H1 (cell line): ENCODE results near the gene RAD23A. TPM values are rescaled to one million over a fixed set of nuclear protein-coding genes. Genes with fewer than 3 reads are reported as not detected.
A peak's percentile ranks its signal among the peaks of the same experiment; 100 is the strongest.

Experiments
- CTCF ChIA-PET: fragments of 300-600 bp; sonication (Branson Sonifier 250); formaldehyde crosslinking; loops from one replicate; lab custom pipeline; 2021; ENCODE audit not compliant: partially characterized antibody; lab: Charles Lee
- POLR2A ChIA-PET: fragments of 300-600 bp; sonication (Branson Sonifier 250); formaldehyde crosslinking; loops from one replicate; lab custom pipeline; 2021; ENCODE audit warnings: inconsistent platforms; ENCODE audit not compliant: partially characterized antibody; lab: Charles Lee
- DNase-seq, 2 experiments: peaks; one replicate each; pipeline versions ENCODE4 v3.0.0 to v3.0.0-alpha.2; 2010 to 2022; ENCODE audit warnings: low spot score in 2 of 2, low read depth in 1 of 2, mixed read lengths in 1 of 2
- FAIRE-seq: peaks from 2 replicates; lab custom pipeline; 2011; peaks lifted over from hg19 to GRCh38; lab: Jason Lieb, UNC
- H2AFZ ChIP-seq: 2 replicates; pipeline ENCODE4 v1.8.1; 2012; ENCODE audit warnings: low read length, inconsistent platforms
- H2AK5ac ChIP-seq: 2 replicates; pipeline ENCODE4 v1.6.1; 2013; ENCODE audit warnings: low read depth, low read length
- H2BK120ac ChIP-seq: replicated peaks from 2 replicates; pipeline ENCODE3; 2013; ENCODE audit warnings: low read depth, low read length, inconsistent platforms
- H2BK12ac ChIP-seq: 2 replicates; pipeline ENCODE4 v1.6.1; 2013; ENCODE audit warnings: low read depth, low read length
- H2BK15ac ChIP-seq: 2 replicates; pipeline ENCODE4 v1.6.1; 2013; ENCODE audit warnings: low read length
- H2BK20ac ChIP-seq: 2 replicates; pipeline ENCODE4 v1.6.1; 2013; ENCODE audit warnings: low read length
- H2BK5ac ChIP-seq: 2 replicates; pipeline ENCODE4 v1.6.1; 2013; ENCODE audit warnings: low read depth, low read length
- H3K14ac ChIP-seq: 2 replicates; pipeline ENCODE4 v1.6.1; 2013; ENCODE audit warnings: inconsistent platforms; ENCODE audit not compliant: insufficient read length
- H3K18ac ChIP-seq: 2 replicates; pipeline ENCODE4 v1.6.1; 2013; ENCODE audit warnings: low read length; ENCODE audit errors: extremely low read depth
- H3K23ac ChIP-seq: 2 replicates; pipeline ENCODE4 v1.6.1; 2013; ENCODE audit warnings: inconsistent platforms; ENCODE audit not compliant: insufficient read length
- H3K23me2 ChIP-seq: 2 replicates; pipeline ENCODE4 v1.6.1; 2013; ENCODE audit warnings: low read depth, low read length
- H3K27ac ChIP-seq: 2 replicates; pipeline ENCODE4 v1.6.1; 2011; ENCODE audit warnings: low read depth, low read length, inconsistent platforms
- H3K27me3 ChIP-seq, 4 experiments: replicated peaks in 1 of 4; 1 replicate in 1 of 4; 2 replicates in 3 of 4; pipeline versions ENCODE4 v1.6.1 to v1.8.1; 2011 to 2013; ENCODE audit warnings: low read length in 3 of 4, mild to moderate bottlenecking in 3 of 4, inconsistent platforms in 2 of 4, mixed read lengths in 2 of 4, moderate library complexity in 1 of 4; ENCODE audit not compliant: control insufficient read depth in 3 of 4, insufficient read depth in 3 of 4; ENCODE audit errors: extremely low read depth in 1 of 4
- H3K36me3 ChIP-seq, 4 experiments: 2 replicates each; pipeline versions ENCODE4 v1.6.1 to v1.8.1; 2011 to 2013; ENCODE audit warnings: mild to moderate bottlenecking in 4 of 4, low read length in 3 of 4, moderate library complexity in 2 of 4, control low read depth in 1 of 4, inconsistent platforms in 1 of 4; ENCODE audit not compliant: insufficient read depth in 4 of 4, control insufficient read depth in 2 of 4
- H3K4ac ChIP-seq: replicated peaks from 2 replicates; pipeline ENCODE3; 2013; ENCODE audit warnings: low read length, low read depth, mixed read lengths, inconsistent platforms; ENCODE audit not compliant: insufficient read length
- H3K4me1 ChIP-seq, 4 experiments: replicated peaks in 1 of 4; 1 replicate in 1 of 4; 2 replicates in 3 of 4; pipeline versions ENCODE4 v1.6.1 to v1.8.1; 2011 to 2013; ENCODE audit warnings: low read length in 3 of 4, inconsistent platforms in 2 of 4, mixed read lengths in 1 of 4; ENCODE audit not compliant: insufficient read depth in 4 of 4, control insufficient read depth in 3 of 4
- H3K4me2 ChIP-seq, 2 experiments: 2 replicates each; pipeline versions ENCODE4 v1.6.1 to v1.8.1; 2011 to 2013; ENCODE audit warnings: low read depth in 2 of 2, low read length in 2 of 2, control low read depth in 1 of 2, inconsistent platforms in 1 of 2, mild to moderate bottlenecking in 1 of 2; ENCODE audit not compliant: insufficient read depth in 1 of 2
- H3K4me3 ChIP-seq, 4 experiments: fragments of 200-600, 300-600 bp in 1 of 4; sonication (generic), shearing (Covaris generic), sonication (Bioruptor Twin) in 1 of 4; 2 replicates each; pipeline versions ENCODE4 v1.5.1 to v1.8.1; 2011 to 2016; ENCODE audit warnings: low read length in 4 of 4, low read depth in 3 of 4, control low read depth in 2 of 4, inconsistent platforms in 2 of 4, mild to moderate bottlenecking in 2 of 4, mixed read lengths in 1 of 4, moderate library complexity in 1 of 4; ENCODE audit not compliant: insufficient read depth in 2 of 4; ENCODE audit errors: extremely low read depth in 1 of 4
- H3K56ac ChIP-seq: replicated peaks from 2 replicates; pipeline ENCODE3; 2013; ENCODE audit warnings: low read depth, mild to moderate bottlenecking, mixed read lengths, low read length, inconsistent platforms; ENCODE audit not compliant: insufficient read length
- H3K79me1 ChIP-seq: 2 replicates; pipeline ENCODE4 v1.6.1; 2013; ENCODE audit warnings: low read depth, low read length, control low read depth
- H3K79me2 ChIP-seq, 2 experiments: 2 replicates each; pipeline versions ENCODE4 v1.6.1 to v1.8.1; 2012 to 2013; ENCODE audit warnings: low read length in 2 of 2, mild to moderate bottlenecking in 2 of 2, inconsistent platforms in 1 of 2; ENCODE audit not compliant: insufficient read depth in 2 of 2, control insufficient read depth in 1 of 2
- H3K9ac ChIP-seq, 4 experiments: replicated peaks in 1 of 4; 1 replicate in 1 of 4; 2 replicates in 3 of 4; pipeline versions ENCODE4 v1.6.1 to v1.8.1; 2011 to 2013; ENCODE audit warnings: low read depth in 3 of 4, low read length in 3 of 4, control low read depth in 2 of 4, mild to moderate bottlenecking in 2 of 4, moderate library complexity in 2 of 4, inconsistent platforms in 1 of 4; ENCODE audit errors: extremely low read depth in 1 of 4
- H3K9me3 ChIP-seq, 2 experiments: 2 replicates each; pipeline versions ENCODE4 v1.6.1 to v1.8.1; 2012 to 2013; ENCODE audit warnings: mild to moderate bottlenecking in 2 of 2, moderate library complexity in 2 of 2, control low read depth in 1 of 2, inconsistent platforms in 1 of 2, low read depth in 1 of 2, low read length in 1 of 2, mixed read lengths in 1 of 2; ENCODE audit not compliant: insufficient read depth in 2 of 2
- H4K20me1 ChIP-seq, 2 experiments: replicated peaks in 1 of 2; 2 replicates each; pipeline versions ENCODE3 to v1.8.1; 2011 to 2013; ENCODE audit warnings: inconsistent platforms in 2 of 2, low read length in 2 of 2, mild to moderate bottlenecking in 1 of 2; ENCODE audit not compliant: insufficient read depth in 2 of 2, control insufficient read depth in 1 of 2
- H4K5ac ChIP-seq: 2 replicates; pipeline ENCODE4 v1.6.1; 2013; ENCODE audit warnings: low read length, low read depth, mixed read lengths, inconsistent platforms; ENCODE audit not compliant: insufficient read length
- H4K8ac ChIP-seq: 2 replicates; pipeline ENCODE4 v1.8.0; 2013; ENCODE audit warnings: mild to moderate bottlenecking, moderate library complexity, low read length, inconsistent platforms; ENCODE audit not compliant: insufficient read depth; ENCODE audit errors: extremely low read depth
- H4K91ac ChIP-seq: replicated peaks from 2 replicates; pipeline ENCODE3; 2013; ENCODE audit warnings: low read length, mixed read lengths, inconsistent platforms; ENCODE audit not compliant: insufficient read length
- CHD2 ChIP-seq: IDR thresholded peaks from 2 replicates; pipeline ENCODE4 v1.6.1; 2012; ENCODE audit warnings: low read length, improper control_type of control experiment
- CREB1 ChIP-seq: IDR thresholded peaks from 2 replicates; pipeline ENCODE4 v1.6.1; 2012; ENCODE audit warnings: inconsistent platforms
- EZH2 ChIP-seq: fragments of 200-600 bp; sonication (generic); IDR thresholded peaks from 2 replicates; pipeline ENCODE4 v1.7.1; 2012; ENCODE audit warnings: low read depth, mild to moderate bottlenecking, moderate library complexity, low read length, inconsistent platforms; ENCODE audit not compliant: severe bottlenecking
- HDAC2 ChIP-seq, 2 experiments: fragments of 300-600 bp in 1 of 2; sonication (generic) in 1 of 2; IDR thresholded peaks; 2 replicates each; pipeline ENCODE4 v1.6.1; 2011 to 2012; ENCODE audit warnings: low read depth in 2 of 2, low read length in 2 of 2, mild to moderate bottlenecking in 2 of 2, moderate library complexity in 2 of 2, borderline replicate concordance in 1 of 2, inconsistent platforms in 1 of 2
- JUND ChIP-seq: IDR thresholded peaks from 2 replicates; pipeline ENCODE4 v1.6.1; 2011; ENCODE audit warnings: mild to moderate bottlenecking, improper control_type of control experiment, low read length
- KDM5A ChIP-seq: fragments of 200-600 bp; IDR thresholded peaks from 2 replicates; pipeline ENCODE4 v1.7.1; 2012; ENCODE audit warnings: mild to moderate bottlenecking, low read length, inconsistent platforms, mixed read lengths
- NANOG ChIP-seq: IDR thresholded peaks from 2 replicates; pipeline ENCODE4 v1.6.1; 2011; ENCODE audit warnings: low read length, low read depth, mild to moderate bottlenecking, inconsistent platforms; ENCODE audit not compliant: insufficient read depth, poor library complexity, severe bottlenecking
- RNF2 ChIP-seq: fragments of 200-900, 300-1000 bp; sonication (generic); IDR thresholded peaks from 2 replicates; pipeline ENCODE4 v1.7.1; 2016; ENCODE audit warnings: borderline replicate concordance, low read depth, mild to moderate bottlenecking, antibody characterized with exemption, low read length; ENCODE audit not compliant: poor library complexity, severe bottlenecking; ENCODE audit errors: missing control alignments
- TAF7 ChIP-seq: optimal IDR thresholded peaks from 2 replicates; pipeline ENCODE3; 2011; ENCODE audit warnings: low read depth, mild to moderate bottlenecking, inconsistent platforms, low read length, moderate library complexity, borderline replicate concordance
- ZNF274 ChIP-seq: IDR thresholded peaks from 2 replicates; pipeline ENCODE4 v1.7.0; 2012; ENCODE audit warnings: low read length, borderline replicate concordance; ENCODE audit errors: extremely low read depth
- WGBS, 2 experiments: shearing (Covaris generic) in 1 of 2; methylation state at CpG; one replicate each; pipeline versions ENCODE4 v1.1.6 to v1.1.7; 2013 to 2015; ENCODE audit warnings: low lambda C conversion rate in 2 of 2, mixed read lengths in 2 of 2, inconsistent platforms in 1 of 2, low coverage in 1 of 2, missing lambda C conversion rate in 1 of 2; ENCODE audit not compliant: insufficient replicate concordance in 2 of 2, insufficient coverage in 1 of 2, insufficient read length in 1 of 2; ENCODE audit errors: extremely low coverage in 1 of 2, missing lambda C conversion rate in 1 of 2; 5-methylcytosine and 5-hydroxymethylcytosine counted together
- polyA plus RNA-seq, 7 experiments: library from polyadenylated mRNA; depleted of rRNA in 3 of 7; stranded (reverse) in 5 of 7; unstranded in 2 of 7; fragments of >200 nt in 5 of 7; fragments of 200-250 nt in 2 of 7; gene quantifications; 1 replicate in 5 of 7; 2 replicates in 1 of 7; 4 replicates in 1 of 7; pipeline versions ENCODE4 v1.2.1 to v1.2.3, GENCODE V29; 2011 to 2013; ENCODE audit warnings: missing spikeins in 2 of 7, mixed read lengths in 2 of 7
- total RNA-seq: library from RNA; stranded (reverse); fragmentation: NEBNext Ultra II Directional; extraction: Animal tissue kit (Norgen Biotek cat#: 25700); gene quantifications from 2 replicates; pipeline ENCODE4 v1.2.1, GENCODE V29; 2021

Gene RAD23A
- total and polyA plus RNA-seq, 2 of the 8 experiments (the other 6 are each of a cell fraction or from before 2014, with no cell fraction given): 40.0 to 76.1 TPM

- Histone ChIP-seq H2BK12ac (no peak overlapping the region; the same call in 1 of the 2 replicates), H3K9me3 (no peaks in the 10 kb centered on the region), H2BK20ac (no peak overlapping the region), H2BK120ac (no peak overlapping the region), H3K79me1 (peaks cover 3% of the 10 kb centered on the region; the same call in 1 of the 2 replicates), H3K18ac (no peak overlapping the region), H3K4me3 (peak overlapping the region in 3 of 4 experiments; percentile 21 to 50 (median 23); a peak in 4 of 8 replicates), H4K8ac (peak overlapping the region; percentile 57), H4K5ac (no peak overlapping the region), H4K20me1 (peaks cover 10 to 23% of the 10 kb centered on the region in 2 experiments), H3K23ac (no peak overlapping the region), H2BK5ac (no peak overlapping the region; the same call in 1 of the 2 replicates), H3K23me2 (peaks cover 6% of the 10 kb centered on the region; the same call in 1 of the 2 replicates), H3K9ac (no peak overlapping the region), H3K27ac (no peak overlapping the region), H3K79me2 (no peaks in the 10 kb centered on the region), H3K4me1 (peaks cover 0 to 10% (median 6%) of the 10 kb centered on the region in 4 experiments; a peak in 5 of 7 replicates), H2AFZ (no peak overlapping the region), H3K14ac (no peak overlapping the region), H2AK5ac (no peak overlapping the region), H3K36me3 (peaks cover 0 to 8% (median 0%) of the 10 kb centered on the region in 4 experiments; a peak in 1 of 8 replicates), H4K91ac (no peak overlapping the region), H3K27me3 (peaks cover 53 to 90% (median 80%) of the 10 kb centered on the region in 4 experiments), H2BK15ac (peak overlapping the region; percentile 88; the same call in 1 of the 2 replicates), H3K56ac (no peak overlapping the region), H3K4me2 (peak overlapping the region; percentile 49 to 78), H3K4ac (no peak overlapping the region)
- WGBS, 2 experiments: 14% methylated on average over 26 of the region's 52 CpGs; no CpG with 5 or more reads in 1 of the 2 experiments
- ChIA-PET CTCF (interaction anchor here (0.6 to 4.7 kb wide), 6 partner anchors 10 to 93 kb away, joined by 3 to 23 read pairs (median 4); no protein-coding TSS in a partner anchor), POLR2A (interaction anchor here (0.9 kb wide), 1 partner anchor 12 kb away, joined by 3 read pairs; no protein-coding TSS in a partner anchor)
- no peak for FAIRE-seq
- DNase-seq: peak in 1 of 2 experiments; percentile 81
- TF ChIP-seq NANOG: no peak
- no peak for TF ChIP-seq KDM5A
- TF ChIP-seq EZH2: peak; percentile 100
- TF ChIP-seq CHD2: no peak
- no peak for TF ChIP-seq JUND
- no peak for TF ChIP-seq TAF7
- TF ChIP-seq HDAC2 (IDR thresholded peaks at IDR 0.05; ENCODE audit: borderline replicate concordance in 1 of 2, low read depth in 2 of 2, low read length in 2 of 2): no peak
- peak; percentile 59 for TF ChIP-seq RNF2
- TF ChIP-seq CREB1: no peak
- TF ChIP-seq ZNF274: no peak
Measured at GRCh38 chr19:12996406-12997094, 50.9 kb downstream of the RAD23A start.
